Activated CD8-positive, alpha-beta memory T cell treated with anti-CD3 and anti-CD28 coated beads for 24 hours (primary cell): ENCODE results near the gene ZNF385A.

Experiments used
- DNase-seq: peaks from one replicate; pipeline ENCODE4 v3.0.0-alpha.2; 2020

The ZNF385A gene

GRCh38 chr12:54415221-54415929 lies 30.8 kb upstream of the ZNF385A start:
- DNase-seq: no peak

GRCh38 chr12:54413284-54414190 lies 29.0 kb upstream of the ZNF385A start:
- peak; percentile 80 for DNase-seq

DNA sequence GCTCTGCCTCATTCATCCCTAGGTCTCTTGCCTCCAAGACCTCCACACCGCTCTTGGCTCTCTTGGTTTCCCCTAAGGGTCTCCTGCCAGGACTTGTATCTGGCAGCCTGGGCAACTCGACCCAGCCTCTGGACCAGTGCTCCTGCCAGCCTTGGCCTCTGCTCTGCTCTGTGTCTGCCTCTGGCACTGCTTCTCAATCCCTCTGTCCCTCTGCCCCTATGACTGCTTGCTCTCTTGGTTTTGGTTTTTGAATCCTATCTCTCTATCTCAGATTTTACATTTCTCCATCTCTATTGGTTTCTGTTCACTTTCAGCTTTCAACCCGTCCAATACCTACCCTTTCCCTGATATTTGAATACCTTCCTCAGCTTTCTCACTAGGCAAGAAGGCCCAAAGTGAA lies 28.3 kb upstream of the ZNF385A start:
- DNase-seq: no peak

- DNase-seq: no peak
Measured at GRCh38 chr12:54412348-54412747, 27.8 kb upstream of the ZNF385A start.

GRCh38 chr12:54411391-54412241 lies 27.1 kb upstream of the ZNF385A start:
- DNase-seq: peak; percentile 72

DNA sequence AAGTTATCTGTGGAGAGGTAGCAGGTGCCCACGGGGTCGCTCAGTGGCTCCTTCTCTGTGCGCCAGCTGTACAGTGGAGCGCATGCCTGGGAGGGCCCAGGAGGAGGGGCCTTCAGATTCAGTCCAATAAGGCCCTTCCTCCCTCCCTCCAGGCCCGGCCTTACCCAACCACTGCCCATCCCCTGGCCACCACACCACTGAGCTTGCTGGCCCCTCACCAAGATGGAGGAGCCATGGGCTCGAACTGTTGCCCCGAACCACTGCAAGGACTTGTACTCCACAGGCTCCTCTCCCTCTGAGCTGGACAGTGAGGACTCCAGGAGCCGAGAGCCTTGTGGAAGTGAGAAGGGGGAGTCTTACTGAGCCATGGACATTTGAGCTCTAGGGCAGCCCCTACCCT lies 24.7 kb upstream of the ZNF385A start:
- no peak for DNase-seq

DNA sequence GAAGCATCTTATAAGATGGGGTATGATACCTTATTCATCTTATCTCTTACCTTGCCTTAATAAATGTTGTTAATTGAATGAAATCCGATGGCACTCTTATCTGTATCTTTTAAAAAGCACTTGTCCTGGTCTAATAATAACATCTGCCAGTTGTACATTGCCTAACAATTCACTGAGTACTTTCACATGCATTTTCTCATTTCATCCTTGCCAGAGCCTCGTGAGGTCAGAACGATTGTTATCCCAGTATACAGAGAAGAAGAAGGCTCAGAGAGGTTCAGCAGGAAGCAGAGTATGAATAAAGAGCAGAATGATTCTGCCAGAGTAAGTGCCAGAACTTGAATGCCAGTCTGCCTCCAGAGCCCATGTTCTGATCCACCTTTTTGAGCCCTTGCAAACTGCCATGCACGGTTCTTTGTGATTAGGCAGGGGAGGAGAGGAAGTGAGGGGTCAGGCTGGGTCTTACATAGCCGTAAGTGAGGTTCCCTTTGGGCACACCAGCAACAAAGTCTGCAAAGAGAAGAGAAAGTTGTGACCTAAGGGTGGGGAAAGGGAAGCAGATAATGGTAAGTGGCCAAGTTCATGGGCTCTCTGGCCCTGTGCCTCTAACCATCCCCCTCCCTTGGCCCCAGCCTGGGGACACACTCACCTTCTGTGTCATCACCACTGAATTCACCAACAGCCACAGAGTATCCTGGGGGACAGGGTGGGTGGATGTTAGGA lies 22.8 kb upstream of the ZNF385A start:
- no peak for DNase-seq

DNA sequence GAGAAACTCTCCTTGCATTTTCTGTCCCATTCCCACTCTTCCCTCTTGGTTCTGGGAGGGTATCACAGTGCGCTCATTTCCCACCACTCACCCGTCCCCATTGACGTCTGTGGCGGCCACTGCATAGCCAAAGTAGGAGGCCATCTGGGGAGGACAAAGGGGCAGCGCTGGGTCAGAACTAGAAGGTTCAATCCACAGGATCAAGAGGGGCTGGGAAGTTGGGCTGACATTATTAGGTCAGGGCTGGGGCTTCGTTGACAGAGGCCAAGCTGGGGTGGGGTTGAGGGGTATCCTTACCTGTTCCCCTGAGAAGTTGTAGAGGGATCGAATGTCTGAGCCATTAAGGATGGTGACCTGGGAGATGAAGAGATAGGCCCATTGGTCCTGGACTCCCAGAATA lies 21.0 kb upstream of the ZNF385A start:
- no peak for DNase-seq

- DNase-seq: no peak
Measured at GRCh38 chr12:54405106-54405505, 20.6 kb upstream of the ZNF385A start.

DNA sequence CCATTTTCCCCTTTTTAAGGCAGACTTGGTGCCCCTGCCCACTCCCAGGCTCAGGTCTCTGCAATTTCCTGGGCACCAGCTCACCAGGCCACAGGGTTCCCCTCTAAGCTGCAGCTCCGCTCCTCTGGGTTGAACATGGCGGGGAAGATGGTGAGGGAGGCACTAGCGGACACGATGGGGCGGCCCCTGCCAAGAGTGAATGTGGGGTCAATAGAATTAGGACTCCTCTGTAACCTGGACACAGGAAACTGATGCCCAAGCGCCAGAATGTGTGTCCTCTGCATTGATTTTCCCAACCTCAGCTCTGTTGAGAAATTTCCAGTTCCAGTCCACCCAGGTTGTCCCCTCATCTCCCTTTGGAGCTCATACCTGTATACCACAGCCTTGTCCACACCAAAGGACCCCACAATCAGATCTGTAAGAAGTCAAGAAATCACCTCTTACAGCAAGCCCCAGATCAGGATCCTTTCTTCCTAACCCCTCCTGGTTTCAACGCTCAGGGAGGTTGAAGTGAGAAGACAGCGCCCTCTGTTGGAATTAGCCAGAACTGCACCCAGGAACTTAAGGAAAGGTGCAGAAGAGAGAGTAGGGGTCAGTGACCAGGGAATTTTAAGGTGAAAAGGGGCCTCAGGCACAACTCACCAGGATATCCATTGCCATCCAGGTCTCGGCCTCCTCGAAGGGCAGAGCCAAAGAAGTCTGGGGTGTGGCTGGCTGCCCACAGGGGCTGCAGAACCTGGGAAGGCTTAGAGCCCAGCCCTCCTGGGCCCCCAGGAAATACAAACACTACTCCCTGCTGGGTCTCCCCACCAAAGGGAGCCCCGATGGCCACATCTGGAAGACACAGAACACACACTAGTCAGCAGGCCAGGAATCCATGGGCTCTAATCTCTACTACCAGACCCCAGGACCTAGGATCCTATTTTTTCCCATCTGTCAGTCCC lies 19.8 kb upstream of the ZNF385A start:
- peak; percentile 84 for DNase-seq

- DNase-seq: no peak
Measured at GRCh38 chr12:54401119-54401518, 16.6 kb upstream of the ZNF385A start.

DNA sequence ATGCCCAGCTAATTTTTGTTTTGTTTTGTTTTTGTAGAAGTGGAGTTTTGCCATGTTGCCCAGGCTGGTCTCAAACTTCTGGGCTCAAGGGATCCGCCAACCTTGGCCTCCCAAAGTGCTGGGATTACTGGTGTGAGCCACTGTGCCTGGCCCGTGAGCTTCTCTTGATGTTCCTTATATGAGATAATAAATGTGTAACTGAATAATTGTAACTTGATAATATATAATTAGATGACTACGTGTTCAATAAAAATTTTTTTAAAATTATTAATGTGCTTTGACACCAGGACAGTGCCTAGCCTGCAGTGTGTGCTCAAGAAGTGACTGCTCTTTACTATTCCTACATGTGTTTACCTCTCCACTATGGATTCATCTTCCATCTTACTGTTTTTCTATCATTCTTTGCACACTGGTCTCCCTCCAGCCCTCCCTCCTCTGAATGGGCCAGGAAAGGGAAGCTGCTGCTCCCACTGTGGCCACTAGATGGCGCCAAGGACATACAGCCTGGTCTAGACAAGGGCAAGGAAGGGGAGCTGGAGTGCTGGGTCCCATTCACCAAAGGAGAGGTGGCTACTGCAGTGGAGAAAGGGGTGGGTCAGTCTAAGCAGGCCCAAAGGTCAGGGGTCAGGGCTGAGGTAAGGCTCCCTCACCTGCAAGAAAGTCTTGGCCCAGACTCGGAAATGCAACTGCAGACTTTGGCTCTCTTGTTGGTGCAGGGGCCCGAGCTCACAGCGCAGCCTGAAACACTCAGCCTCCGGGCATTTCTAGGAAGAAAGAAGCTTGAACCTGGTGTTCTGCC lies 14.7 kb upstream of the ZNF385A start:
- DNase-seq: peak; percentile 97

DNA sequence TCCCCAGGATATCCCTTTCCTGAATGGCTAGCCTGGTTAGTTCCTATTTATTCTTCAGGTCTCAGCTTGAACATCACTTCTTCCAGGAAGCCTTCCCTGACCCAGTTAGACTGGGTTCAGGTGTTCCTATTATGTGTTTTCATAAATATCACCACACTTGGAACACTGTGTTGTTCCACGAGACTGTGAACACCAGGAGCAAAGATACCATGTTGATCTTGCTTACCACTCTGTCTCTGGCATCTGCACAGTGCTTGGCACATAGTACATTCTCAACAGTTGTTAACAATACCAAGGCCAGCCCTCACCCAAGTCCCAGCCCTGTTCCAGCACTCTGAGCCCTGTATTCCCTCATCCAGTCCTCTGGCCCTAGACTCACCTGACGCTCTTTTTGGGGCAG lies 13.7 kb upstream of the ZNF385A start:
- no peak for DNase-seq

DNA sequence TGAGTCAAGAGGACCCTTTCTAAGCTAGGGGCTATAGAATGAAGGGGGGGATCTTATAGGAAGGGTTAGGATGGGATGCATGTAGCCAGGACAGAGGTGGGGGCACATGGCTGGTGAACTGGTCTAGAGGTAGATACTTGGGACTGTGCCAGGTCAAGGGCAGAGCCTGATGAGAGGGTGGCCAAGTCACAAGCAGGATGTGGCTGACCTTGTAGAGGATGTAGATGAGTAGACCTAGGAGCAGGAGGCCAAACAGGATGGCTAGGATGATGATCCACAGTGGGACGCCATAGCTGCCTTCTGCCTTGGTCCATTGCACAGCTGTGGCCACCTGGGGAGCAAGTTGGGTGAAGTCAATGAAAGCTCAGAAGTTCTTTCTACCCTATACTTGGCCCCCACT lies 12.6 kb upstream of the ZNF385A start:
- no peak for DNase-seq

- no peak for DNase-seq
Measured at GRCh38 chr12:54395545-54395944, 11.0 kb upstream of the ZNF385A start.

DNA sequence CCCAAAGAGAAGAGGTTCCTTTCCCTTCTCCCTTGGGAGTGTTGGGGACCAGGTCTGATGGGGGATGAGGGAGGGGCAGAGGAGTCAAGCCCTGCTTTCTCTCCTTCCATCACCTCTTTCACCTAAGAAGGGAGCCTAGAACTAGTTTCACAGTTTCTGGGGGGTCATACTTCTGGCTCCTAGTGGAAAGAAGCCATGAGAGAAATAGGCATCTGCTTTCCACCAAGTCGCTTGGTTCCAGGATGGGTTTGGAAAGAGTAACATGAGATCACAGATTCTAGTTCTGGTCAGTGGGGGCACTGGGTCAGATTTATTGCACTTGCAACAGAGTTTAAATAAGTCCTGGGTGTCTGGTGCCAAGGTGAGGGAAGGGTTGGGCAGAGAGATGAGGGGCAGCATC lies 10.5 kb upstream of the ZNF385A start:
- no peak for DNase-seq

GRCh38 chr12:54394281-54394719 lies 9.8 kb upstream of the ZNF385A start:
- DNase-seq: peak; percentile 68

DNA sequence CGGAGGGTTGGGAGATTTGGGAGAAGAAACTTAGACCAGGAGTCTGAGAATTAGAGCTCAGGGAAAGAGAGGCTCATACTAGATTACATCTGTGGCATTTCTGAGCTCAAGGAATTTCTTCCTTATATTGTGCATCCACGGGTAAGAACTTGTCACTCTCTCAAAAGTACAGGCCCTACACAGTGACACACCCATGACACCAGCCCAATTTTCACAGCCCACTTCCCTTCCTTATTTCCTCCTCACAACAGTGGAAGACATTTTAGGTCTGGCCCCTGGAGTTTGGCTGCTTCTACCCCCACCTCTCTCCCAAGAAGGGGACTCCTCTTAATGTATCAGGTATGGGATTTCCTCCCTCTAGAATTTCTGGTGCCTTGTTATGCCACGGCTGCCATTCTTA lies 9.2 kb upstream of the ZNF385A start:
- no peak for DNase-seq

DNA sequence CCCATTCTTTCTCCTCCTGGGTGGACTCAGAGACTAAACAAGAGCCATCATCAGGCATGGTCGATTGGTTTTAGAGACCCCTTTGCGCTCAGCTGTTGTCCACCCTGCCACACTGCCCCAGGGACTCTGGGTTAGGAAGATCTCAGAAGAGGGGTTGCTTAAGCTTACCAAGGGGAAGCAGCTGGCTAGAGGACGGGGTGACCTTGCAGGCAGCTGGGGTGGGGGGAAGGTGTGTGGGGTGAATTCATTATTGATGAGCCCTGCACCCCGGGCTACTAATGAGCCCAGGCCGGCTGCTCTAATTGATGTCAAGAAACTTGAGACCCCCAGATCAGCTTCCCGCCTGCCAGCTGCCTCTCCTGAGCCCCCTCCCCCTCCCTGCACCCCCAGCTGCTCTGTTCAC lies 8.7 kb upstream of the ZNF385A start:
- DNase-seq: no peak

GRCh38 chr12:54392485-54393206 lies 8.1 kb upstream of the ZNF385A start:
- DNase-seq: no peak
